DOHH2 (cell line): ENCODE measurements around the gene NAB2.

Source experiments
- CTCF ChIP-seq: fragments of 200-600 bp; sonication (generic); IDR thresholded peaks from one replicate; pipeline ENCODE4 v1.5.1; 2014; ENCODE audit warnings: antibody characterized with exemption, mild to moderate bottlenecking, low read depth, low read length; ENCODE audit not compliant: poor library complexity, severe bottlenecking
- EZH2phosphoT487 ChIP-seq: fragments of 200-600 bp; sonication (generic); IDR thresholded peaks from 2 replicates; pipeline ENCODE4 v1.6.1; 2017; ENCODE audit warnings: borderline replicate concordance, mild to moderate bottlenecking, antibody characterized with exemption, low read length, moderate library complexity, mixed read lengths

GRCh38 chr12:57055824-57056223, 33.1 kb upstream of the NAB2 start:
- TF ChIP-seq CTCF = no peak
- no peak for TF ChIP-seq EZH2phosphoT487
